ENCODE measurements around the gene TASL.
"Not testable (repeated sequence)": the region's sequence is repeated elsewhere in the genome, so short reads cannot be mapped to it uniquely, and the experiment has no call there.

Gene TASL

GRCh38 chrX:30577362-30577991, at the start of gene TASL:
Gene TASL (minus strand): TSS chrX:30577766. CDS start chrX:30560355, 17,411 bp downstream.
- DNase-seq (ENCODE audit: low spot score) = no peak

DNA sequence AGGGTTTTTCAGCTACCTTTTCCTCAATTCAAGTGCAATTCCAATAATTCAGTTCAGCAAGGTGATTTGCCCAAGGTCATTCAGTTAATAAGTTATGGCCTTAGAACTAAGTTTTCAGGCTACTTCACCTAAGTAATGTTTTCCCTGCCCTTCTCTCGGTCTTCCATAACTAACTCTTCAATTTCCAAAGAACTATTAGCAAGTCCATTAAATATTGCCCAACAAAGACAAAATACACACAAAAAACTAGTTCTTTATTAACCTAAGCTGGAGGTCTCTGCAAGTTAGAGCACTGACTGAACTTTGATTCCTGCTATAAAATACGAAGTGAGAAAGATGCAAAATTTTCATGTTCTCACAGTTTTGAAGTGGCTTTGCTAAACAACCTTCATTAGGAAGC, 48.8 kb upstream of the TASL start:
- no peak for DNase-seq (ENCODE audit: low spot score)

DNA sequence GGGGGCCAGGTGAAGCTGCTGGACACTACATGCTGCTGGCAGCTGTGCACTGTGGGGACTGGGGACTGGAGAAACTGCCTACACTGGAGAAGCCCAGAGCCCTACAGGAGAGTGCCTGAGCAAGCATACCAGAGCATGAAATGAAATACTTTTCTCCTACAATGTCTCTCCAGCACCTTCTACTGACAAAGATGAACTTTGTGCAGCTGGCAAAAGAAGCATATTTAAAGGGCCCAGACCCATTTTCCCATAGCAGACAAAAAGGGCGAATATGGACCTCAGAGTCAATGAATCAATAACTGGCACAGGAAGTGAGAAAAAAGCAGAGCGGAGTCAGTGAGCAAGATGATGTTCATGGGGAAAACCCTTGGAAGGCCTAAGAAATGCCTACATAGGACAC, 44.8 kb upstream of the TASL start:
- DNase-seq (ENCODE audit: low spot score) = no peak

- peak; percentile 12 for DNase-seq (ENCODE audit: low spot score)
These were observed 43.5 kb upstream of the TASL start for GRCh38 chrX:30620980-30621618.

- no peak for DNase-seq (ENCODE audit: low spot score)
These were observed 42.6 kb upstream of the TASL start for GRCh38 chrX:30620125-30620524.

DNA sequence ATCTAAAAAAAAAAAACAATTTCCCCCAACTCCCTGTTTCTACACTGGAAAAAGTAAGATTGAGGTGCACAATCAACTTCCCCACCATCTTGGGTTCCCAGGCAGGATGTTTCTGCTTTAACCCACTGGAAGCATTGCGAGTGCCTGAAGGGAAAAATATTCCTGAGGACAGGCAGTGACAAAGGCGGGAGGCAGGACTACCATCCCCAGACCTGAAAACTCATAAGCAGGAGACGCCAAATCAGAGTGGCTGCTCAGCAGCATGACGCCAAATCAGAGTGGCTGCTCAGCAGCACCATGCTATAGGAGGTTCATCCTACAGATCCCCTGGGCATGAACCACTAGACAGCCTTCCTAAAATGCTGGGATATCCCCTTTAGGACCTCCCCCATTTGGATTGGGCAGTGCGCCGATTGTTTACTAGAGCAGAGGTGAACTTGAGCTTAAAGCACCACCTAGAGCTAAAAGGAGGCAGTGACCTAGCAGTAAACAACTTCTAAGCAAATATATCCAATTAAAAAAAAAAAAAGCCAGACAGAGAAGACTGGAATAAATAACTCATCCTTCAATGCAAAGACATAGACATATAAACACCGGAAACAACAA, 40.7 kb upstream of the TASL start:
- DNase-seq (ENCODE audit: low spot score) = no peak

DNA sequence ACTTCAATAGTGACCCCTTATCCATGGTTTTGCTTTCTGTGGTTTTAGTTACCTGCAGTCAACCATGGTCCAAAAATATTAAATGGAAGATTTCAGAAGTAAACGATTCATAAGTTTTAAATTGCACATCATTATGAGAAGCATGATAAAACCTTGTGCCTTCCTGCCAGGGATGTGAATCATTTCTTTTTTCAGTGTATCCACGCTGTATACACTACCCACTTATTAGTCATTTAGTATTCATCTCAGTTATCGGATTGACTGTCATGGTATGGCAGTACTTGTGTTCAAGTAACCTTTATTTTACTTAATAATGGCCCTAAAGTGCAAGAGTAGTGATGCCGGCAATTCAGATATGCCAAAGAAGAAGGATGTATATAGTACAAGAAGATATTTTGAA, 37.7 kb upstream of the TASL start:
- DNase-seq (ENCODE audit: low spot score) = no peak

DNA sequence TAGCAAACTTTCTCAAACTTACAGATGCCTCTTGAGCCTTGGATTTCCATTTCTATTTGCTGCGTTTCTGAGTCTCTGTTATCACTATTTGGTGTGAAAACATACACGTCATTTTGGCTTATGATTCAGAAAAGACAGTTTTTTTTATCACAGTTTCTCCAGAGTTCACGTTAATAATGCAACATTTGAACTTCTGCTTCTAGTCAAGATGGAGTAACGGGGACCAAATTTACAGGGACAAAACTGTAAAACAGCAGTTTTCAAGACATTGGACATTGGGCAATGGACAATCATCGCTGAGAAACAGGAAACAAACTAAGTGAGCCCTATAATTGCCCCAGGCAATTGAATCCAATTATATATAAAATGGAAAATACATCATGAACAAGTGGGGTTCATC, 36.2 kb upstream of the TASL start:
- no peak for DNase-seq (ENCODE audit: low spot score)

DNA sequence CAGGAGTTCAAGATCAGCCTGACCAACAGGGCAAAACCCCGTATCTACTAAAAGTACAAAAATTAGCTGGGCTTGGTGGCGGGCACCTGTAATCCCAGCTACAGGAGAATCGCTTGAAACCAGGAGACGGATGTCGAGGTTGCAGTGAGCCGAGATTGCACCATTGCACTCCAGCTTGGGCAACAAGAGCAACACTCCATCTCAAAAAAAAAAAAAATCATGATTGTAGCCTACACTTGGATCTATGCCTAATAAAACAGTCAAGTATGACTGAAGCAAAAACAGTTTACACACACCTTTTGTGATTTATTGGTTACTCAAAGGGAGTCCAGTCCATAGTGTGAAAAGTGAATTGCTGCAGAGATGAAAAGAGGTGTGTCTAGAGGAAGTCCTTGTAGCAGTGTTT, 34.7 kb upstream of the TASL start:
- no peak for DNase-seq (ENCODE audit: low spot score)

DNA sequence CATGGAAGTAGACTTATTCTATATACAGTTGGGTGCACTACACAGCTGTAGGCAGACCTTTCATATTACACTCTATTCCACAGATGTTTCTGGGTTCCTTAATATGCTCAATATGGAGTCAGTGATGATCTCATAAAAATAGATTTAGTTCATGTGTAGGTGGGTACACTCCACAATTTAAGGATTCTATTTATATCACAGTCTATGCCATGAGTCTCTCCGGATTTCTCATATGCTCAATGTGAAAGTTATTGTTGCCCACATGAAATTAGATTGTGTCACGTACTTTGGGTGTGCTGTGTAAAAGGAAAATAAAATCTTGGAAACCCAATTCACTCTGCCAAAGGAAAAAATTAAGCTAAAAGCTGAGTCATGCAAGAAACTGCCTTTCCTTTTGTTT, 32.5 kb upstream of the TASL start:
- no peak for DNase-seq (ENCODE audit: low spot score)

DNA sequence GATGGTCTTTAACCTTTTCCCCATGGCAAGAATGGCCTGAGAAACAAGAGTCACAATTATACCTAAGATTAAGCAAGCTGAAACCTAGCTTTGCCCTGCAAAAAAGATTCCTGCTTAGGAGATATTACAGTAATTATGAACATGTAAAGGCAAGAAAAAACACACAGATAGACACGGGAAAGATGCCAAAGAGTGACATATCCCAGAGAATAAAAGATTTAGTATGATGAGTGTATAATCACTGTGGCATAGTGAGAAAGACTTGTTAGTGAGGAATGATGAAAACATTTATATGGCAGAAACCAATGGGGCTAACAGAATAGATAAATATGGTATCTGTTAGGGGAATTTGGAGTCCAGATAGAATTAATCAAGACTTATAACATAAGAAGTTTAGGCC, 29.6 kb upstream of the TASL start:
- DNase-seq (ENCODE audit: low spot score) = no peak

- not testable (repeated sequence) for DNase-seq (ENCODE audit: low spot score)
These were observed 23.0 kb upstream of the TASL start for GRCh38 chrX:30600269-30601176.

DNA sequence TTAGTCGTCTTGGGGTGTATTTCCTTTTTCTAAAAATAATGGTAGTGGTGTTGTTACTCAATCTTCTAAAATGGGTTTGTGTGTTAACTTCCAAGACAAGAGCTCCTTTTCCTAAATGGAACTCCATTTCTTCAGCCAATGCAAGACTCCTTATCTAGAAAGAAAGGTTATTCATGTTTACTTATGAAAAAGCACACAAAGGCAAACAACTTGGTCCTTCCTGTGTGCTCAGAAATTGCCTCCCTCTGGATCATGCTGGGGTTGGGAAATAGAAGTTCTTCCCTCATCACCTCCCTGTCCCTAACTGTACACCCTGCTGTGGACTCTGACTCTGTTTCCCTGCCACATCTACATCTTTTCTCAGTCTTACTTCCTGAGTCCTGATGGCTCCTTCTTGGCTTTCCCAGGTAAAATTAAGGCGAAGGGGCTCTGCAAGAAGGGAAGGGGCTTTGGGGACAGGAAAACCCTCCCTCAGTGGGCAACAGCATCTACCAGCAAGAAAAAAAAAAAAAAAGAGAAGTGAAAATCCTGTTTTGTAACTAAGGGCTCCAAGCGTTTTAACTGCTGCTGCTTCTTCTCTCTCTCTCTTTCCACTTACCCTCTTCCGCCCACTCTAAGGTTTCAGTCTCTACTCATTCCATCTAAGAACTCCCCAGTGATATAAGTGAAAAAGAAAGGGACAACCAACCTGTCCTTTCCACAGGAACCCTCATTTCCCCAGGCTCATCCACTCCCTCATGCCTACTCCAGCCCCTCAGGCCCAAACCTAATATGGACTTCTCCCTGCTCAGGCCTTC, 19.8 kb upstream of the TASL start:
- no peak for DNase-seq (ENCODE audit: low spot score)

DNA sequence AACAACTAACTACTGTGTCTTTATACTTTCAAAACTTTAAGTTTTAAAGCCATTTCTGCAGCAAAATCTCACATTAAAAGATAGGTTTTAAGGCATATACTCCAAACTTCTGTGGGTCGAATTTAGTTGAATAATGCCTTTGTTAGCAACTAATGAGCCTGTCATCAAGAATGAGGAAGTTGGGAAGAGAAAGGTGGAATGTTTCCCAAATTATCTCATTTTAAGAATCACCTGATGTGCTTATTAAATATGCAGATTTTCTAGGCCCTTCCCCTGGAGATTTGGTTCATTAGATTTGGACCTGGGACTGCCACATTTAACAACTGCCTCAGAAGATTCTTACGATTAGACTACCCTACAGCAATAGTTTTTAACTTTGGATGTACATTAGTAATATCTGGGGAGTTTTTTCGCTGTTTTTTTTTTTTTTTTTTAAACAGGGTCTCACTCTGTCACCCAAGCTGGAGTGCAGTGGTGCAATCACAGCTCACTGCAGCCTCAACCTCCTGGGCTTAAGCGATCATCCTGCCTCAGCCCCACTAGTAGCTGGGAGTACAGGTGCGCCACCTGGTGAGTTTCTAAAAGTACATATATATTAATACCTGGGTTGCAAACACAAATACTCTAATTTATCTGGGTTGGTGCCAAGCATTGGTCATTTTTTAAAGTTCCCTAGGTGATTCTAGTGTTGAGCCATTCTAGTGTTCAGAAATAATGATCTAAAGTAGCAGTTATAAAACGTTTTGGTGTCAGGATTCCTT, 16.1 kb upstream of the TASL start:
- no peak for DNase-seq (ENCODE audit: low spot score)

- no peak for DNase-seq (ENCODE audit: low spot score)
These were observed 15.3 kb upstream of the TASL start for GRCh38 chrX:30592831-30593230.

- no peak for DNase-seq (ENCODE audit: low spot score)
These were observed 12.8 kb upstream of the TASL start for GRCh38 chrX:30590368-30590767.

DNA sequence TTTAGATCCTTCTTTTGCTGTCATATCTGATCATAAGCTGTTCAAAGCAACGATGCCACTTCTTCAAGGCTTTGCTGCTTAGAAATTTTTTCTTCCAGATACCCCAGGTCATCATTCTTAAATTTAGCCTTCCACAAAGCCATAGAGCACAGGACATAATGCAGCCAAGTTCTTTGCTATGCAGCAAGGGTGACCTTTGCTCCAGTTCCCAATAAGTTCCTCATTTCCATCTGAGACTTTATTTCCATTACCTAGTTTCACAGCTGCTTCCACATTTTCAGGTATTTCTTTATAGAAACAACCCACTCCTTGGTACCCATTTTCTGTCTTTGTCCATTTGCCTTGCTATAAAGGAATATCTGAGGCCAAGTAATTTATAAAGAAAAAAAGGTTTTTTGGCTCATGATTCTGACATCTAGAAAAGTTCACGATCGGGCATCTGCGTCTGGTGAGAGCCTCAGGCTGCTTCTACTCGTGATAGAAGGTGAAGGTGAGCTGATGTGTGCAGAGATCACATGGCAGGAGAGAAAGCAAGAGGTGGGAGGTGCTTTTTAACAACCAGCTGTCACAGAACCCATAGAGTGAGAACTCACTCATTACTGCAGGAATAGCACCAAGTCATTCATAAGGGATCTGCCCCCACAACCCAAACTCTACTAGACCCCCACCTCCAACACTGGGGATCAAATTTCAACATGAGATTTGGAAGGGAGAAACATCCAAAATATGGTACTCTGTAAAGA, 11.8 kb upstream of the TASL start:
- DNase-seq (ENCODE audit: low spot score) = no peak

DNA sequence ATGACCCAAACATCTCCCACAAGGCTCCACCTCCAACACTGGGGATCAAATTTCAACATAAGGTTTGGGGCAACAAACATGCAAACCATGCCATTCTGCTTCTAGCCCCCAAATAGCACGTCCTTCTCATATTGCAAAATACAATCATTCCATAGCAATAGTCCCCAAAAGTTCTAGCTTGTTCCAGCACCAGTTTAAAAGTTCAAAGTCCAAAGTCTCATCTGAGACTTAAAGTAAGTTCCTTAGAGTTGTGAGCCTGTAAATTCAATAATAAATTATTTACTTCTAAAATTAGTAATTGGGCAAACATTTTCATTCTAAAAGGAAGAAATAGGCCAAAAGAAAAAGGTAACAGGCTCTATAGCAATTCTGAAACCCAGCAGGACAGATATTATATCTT, 8.9 kb upstream of the TASL start:
- DNase-seq (ENCODE audit: low spot score) = no peak

GRCh38 chrX:30582664-30583063, 5.1 kb upstream of the TASL start:
- no peak for DNase-seq (ENCODE audit: low spot score)

- DNase-seq (ENCODE audit: low spot score) = no peak
These were observed 3.1 kb upstream of the TASL start for GRCh38 chrX:30580641-30581040.

Measured in LoVo (cell line).